Embryonic facial prominence (tissue), 1 donor: ENCODE results near the gene DGLUCY.
"Not testable (repeated sequence)": the region's sequence is repeated elsewhere in the genome, so short reads cannot be mapped to it uniquely, and the experiment has no call there.

Experiments used
- DNase-seq: peaks from one replicate; pipeline ENCODE4 v3.0.0-alpha.2; 2016; ENCODE audit errors: extremely low spot score

Gene DGLUCY

GRCh38 chr14:91138511-91139359 is 24.9 kb downstream of the DGLUCY start:
- DNase-seq, result no peak

DNA sequence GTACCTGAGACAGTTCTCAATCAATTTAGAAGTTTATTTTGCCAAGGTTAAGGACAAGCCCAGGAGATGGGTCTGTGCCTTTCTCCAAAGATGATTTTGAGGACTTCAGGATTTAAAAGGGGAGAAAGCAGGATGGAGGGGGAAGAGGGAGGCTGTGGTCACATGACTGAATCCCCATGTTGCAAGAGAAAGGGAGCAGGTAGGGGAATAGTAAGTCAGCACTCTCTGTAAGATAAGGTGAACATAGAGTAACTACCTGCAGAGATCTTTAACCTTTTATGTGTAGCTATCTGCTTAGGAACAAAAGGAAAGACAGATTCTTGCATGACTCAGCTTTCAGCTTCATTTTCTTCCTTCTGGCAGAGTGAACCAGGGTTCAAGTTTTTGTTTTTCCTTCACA is 25.9 kb downstream of the DGLUCY start:
- DNase-seq, result no peak

GRCh38 chr14:91140672-91141071 is 26.8 kb downstream of the DGLUCY start:
- DNase-seq, result no peak

DNA sequence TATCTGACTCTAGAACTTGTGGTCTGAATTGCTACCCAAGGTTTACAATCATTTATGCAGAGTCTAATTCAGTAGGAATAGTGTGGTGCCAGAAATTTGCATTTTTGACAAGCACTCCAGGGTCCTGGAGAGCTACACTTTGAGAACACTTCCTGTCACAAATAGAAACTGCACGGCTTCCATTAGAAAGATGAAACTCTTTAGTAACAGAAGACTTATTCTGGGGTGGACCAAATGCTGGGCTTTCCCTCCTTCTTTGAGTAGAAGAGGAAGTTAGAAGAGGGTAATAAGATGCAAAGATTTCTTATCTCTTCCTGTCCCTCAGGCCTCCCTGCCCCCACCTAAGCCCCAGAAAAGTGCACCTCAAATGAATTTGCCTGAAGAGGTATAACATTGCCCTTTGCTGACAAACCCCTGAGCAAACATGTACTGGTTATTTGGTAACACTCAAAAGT is 28.4 kb downstream of the DGLUCY start:
- no peak for DNase-seq

DNA sequence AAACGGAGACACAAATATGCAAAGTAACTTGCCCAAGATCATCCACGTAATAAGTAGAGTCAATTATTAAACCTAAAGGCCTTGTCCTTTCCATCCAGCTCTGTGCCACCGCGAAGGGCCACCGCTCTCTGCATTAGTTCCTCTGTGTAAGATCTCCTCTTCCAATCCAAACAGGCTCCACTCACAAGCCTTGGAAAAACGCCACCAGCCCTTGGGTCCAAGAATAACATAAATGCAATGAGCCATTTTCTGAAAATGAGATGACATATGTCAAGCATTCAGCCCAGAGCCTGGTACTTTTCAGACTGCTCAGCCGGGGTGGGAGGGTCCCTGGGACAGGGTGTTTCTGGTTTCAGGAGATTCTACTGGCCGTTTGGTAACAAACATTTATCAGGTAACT is 30.0 kb downstream of the DGLUCY start:
- no peak for DNase-seq

DNA sequence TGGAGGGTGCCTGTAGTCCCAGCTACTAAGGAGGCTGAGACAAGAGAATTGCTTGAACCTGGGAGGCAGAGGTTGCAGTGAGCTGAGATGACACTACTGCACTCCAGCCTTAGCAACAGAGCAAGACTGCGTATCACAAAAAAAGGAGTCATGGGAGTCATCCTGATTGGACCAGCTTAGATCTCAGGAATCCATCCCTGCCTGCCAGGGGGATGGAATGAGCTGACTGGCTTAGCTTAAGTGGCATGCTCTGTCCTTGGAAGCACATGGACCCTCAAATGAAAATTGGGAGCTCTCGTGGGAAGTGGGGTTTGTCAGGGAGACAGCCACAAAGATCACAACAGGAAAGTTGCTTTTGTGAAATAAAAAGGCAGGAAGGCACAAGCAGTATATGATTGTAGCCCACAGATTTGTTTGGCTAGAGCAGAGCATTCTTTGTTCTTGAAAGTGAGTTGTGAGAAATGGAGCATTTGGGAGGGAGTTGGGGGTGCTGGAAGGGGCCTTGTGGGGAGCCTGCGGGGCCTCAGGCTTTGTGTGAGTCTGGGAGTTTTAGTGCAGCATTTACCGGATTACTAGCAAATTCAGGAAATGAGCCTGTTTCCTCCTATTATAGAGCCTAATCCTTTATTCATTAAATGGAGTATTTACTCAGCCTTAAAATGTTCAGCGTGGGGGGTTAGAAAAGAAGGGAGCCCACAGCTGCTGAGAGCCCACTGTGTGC is 30.7 kb downstream of the DGLUCY start:
- DNase-seq, result peak; percentile 20

GRCh38 chr14:91145391-91146160 is 31.7 kb downstream of the DGLUCY start:
- no peak for DNase-seq

GRCh38 chr14:91146661-91147060 is 32.8 kb downstream of the DGLUCY start:
- no peak for DNase-seq

DNA sequence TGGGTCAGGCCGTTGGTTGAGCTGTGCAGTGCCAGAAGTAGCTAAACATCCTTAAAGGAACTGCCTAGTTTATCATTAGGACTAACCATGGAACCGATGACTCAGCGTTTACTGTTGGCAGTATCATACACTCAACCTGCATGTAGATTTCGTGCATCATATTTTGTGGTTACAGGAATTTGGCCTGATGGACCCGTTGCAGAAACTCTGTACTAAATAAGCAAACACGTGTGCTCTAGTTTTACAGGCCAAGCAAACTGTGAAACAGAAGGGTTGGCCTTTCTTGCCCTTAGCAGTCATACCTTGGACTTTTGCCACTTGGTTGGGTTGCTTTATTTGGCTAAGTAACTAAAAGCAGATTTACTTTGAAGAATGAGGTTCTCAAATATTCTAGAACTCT is 35.6 kb downstream of the DGLUCY start:
- DNase-seq, result peak; percentile 48

- no peak for DNase-seq
Measured at GRCh38 chr14:91152499-91152898, 38.6 kb downstream of the DGLUCY start.

- DNase-seq, result no peak
Measured at GRCh38 chr14:91153360-91153759, 39.5 kb downstream of the DGLUCY start.

DNA sequence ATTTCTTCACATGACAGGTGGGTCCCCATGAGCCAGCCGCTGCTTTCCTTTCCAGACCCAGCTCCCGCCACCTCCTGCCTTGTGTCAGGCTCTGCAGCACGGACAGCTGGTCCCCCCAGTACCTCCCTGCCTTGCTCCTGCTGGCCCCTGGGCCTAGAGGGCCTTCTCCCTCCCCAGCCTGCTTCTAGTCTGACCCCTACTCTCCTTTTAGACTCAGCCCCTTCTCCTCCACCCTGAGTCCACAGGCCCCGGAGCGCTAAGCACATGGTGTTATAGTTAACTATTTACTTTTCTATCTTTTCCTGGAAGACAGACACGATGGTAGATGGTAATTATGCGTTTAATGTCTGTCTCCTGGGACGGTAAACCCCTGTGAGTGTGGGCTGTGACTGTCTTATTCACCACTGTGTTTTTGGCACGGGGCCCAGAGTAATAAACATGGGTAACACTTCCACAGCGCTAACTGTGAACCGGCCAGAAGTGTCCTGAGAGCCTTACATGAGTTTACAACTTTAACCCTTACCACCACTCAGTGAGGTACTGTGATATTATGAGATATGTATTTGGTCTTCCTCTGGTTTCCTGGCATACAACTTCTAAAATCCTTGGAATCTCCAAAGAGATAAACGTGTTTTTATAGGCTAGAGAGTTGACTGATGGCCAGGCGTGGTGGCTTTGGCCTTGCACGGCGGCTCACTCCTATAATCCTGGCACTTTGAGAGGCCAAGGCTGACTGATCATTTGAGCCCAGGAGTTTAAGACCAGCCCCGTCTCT is 41.2 kb downstream of the DGLUCY start:
- DNase-seq, result no peak

DNA sequence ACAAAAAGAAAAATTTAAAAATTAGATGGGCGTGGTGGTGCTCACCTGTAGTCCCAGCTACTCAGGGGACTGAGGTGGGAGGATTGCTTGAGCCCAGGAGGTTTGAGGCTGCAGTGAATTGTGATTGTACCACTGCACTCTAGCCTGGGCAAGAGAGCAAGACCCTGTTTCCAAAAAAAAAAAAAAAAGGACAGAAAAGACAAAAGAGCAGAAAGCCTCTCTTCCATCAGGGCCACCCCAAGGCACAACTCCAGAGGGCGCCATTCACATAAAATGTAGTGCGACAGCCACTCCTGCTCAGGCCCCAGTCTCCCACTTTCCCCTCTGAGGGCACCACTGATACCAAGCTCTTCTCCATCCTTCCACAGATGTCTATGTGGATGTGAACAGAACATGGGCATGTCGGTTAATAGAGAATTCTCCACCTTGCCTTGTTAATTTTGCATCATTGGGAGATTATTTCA is 41.8 kb downstream of the DGLUCY start:
- DNase-seq, result no peak

GRCh38 chr14:91156142-91156666 is 42.3 kb downstream of the DGLUCY start:
- DNase-seq, result not testable (repeated sequence)

DNA sequence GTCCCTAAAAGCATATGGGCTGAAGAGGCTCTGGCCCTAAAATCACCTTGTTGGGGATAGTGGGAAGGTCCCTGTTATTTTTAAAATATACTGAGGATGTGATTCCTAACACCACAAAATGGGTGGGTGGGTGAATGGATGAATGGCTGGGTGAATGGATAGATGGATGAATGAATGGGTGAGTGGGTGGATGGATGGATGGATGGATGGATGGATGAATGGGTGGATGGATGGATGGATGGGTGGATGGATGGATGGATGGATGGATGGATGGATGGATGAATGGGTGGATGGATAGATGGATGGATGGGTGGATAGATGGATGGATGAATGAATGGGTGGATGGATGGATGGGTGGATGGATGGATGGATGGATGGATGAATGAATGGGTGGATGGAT is 43.0 kb downstream of the DGLUCY start:
- DNase-seq, result not testable (repeated sequence)

DNA sequence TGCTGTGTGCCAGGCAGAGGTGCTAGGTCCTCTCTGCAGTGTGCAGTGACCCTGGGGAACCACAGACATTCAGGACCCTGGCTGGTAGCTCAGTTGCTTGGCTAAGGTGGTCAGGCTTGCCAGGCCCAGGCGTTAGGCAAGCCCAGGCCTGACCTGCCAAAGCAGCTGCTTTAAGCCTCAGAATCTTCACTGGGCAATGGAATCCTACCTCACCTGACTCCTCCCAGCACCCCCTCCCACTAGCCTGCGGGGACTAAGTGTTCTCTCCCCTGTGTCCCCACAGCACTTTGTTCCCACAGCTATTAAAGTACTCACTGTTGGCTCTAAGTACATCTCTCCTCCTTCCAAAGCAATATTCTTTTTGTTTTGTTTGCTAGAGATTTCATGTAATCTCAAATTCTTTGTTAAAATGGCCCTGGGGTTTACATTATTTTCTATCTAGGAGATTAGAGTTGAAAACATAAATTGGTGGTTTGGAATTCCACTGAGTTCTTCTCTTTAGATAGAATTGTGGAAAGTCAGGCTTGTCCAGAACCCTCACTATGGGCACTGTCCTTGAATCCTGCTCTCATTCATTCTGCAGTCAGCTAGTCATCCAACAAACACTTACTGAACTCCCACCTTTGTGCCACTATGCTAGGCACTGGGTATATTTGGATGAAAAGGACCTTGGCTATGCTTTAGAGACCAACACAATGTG is 44.4 kb downstream of the DGLUCY start:
- DNase-seq, result no peak

DNA sequence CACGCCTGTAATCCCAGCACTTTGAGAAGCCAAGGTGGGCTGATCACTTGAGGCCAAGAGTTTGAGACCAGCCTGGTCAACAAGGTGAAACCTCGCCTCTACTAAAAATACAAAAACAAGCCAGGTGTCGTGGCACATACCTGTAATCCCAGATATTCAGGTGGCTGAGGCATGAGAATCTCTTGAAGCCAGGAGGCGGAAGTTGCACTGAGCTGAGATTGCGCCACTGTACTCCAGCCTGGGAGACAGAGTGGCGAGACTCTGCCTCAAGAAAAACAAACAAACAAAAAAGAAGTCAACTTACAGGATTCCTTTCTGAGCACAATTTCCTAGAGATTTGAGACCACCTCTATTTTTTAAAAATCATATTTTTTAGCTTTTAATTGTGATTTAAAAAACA is 45.3 kb downstream of the DGLUCY start:
- no peak for DNase-seq

DNA sequence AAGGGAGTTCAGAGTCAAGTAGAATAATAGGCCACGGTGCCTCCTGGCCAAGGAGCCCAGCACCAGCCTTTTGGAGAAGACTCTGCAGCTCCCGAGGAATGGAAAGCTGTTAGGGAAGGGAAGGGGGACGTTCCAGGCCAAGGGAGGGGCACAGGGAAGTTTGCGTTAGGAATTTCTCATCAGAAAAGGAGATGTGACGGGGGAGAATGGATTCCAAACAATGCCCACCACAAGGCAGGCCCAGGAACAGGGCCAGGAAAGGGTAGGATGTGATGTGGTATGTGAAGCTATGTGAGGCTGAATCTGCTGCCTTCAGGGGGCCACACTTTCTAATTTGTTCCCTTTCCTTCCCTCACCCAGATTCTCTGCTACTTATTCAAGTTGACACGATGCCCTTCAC is 46.0 kb downstream of the DGLUCY start:
- DNase-seq, result no peak

DNA sequence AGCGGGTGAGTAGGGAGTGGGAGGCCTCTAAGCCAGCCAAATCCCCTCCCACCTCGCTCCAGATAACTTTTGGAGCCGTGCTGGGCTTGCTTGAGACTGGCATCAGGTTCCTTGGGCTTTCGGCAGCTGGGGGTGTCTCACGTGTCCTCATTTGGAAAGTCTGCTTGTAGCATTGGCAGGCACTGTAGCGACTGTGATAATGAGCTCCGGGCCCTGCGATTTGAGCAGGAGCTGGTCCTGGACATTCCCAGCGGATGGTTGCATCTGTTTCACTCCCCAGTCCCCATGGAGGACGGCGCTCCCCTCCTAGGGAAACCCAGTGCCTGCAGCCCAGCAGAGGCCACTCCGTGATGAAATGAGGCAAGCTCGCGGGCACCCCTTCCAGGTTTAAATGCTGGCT is 49.4 kb downstream of the DGLUCY start:
- no peak for DNase-seq

- no peak for DNase-seq
Measured at GRCh38 chr14:91164676-91165075, 50.8 kb downstream of the DGLUCY start.

GRCh38 chr14:91167380-91167770 is 53.5 kb downstream of the DGLUCY start:
- DNase-seq, result no peak
